ENCODE results near the gene OR51M1.
"Not testable (repeated sequence)": the region's sequence is repeated elsewhere in the genome, so short reads cannot be mapped to it uniquely, and the experiment has no call there.

The OR51M1 gene

GRCh38 chr11:5383576-5383975 lies at the start of gene OR51M1:
TSS of gene OR51M1 (plus strand) at chr11:5383812. CDS start at chr11:5389399, 5,587 bp downstream.
- DNase-seq, result no peak

- no peak for DNase-seq
Measured at GRCh38 chr11:5335170-5335569, 48.4 kb upstream of the OR51M1 start.

GRCh38 chr11:5336331-5336730 lies 47.3 kb upstream of the OR51M1 start:
- no peak for DNase-seq

GRCh38 chr11:5337253-5337652 lies 46.4 kb upstream of the OR51M1 start:
- DNase-seq, result not testable (repeated sequence)

- no peak for DNase-seq
Measured at GRCh38 chr11:5339771-5340322, 43.8 kb upstream of the OR51M1 start.

- DNase-seq, result no peak
Measured at GRCh38 chr11:5343474-5344335, 39.9 kb upstream of the OR51M1 start, which contains the start of gene OR51B5. TSS of gene OR51B5 (minus strand) at chr11:5343524. CDS start at chr11:5343524, 0 bp downstream.

- no peak for DNase-seq
Measured at GRCh38 chr11:5345831-5346230, 37.8 kb upstream of the OR51M1 start.

GRCh38 chr11:5348551-5349194 lies 34.9 kb upstream of the OR51M1 start:
- DNase-seq, result no peak

GRCh38 chr11:5349550-5349949 lies 34.1 kb upstream of the OR51M1 start:
- DNase-seq, result no peak

GRCh38 chr11:5351208-5351607 lies 32.4 kb upstream of the OR51M1 start, which contains the start of gene OR51B6:
TSS of gene OR51B6 (plus strand) at chr11:5351508. CDS start at chr11:5351508, 0 bp downstream.
- no peak for DNase-seq

GRCh38 chr11:5356031-5356430 lies 27.6 kb upstream of the OR51M1 start:
- DNase-seq, result not testable (repeated sequence)

GRCh38 chr11:5362017-5362625 lies 21.5 kb upstream of the OR51M1 start:
- no peak for DNase-seq

- DNase-seq, result no peak
Measured at GRCh38 chr11:5363679-5364078, 19.9 kb upstream of the OR51M1 start.

- no peak for DNase-seq
Measured at GRCh38 chr11:5364214-5364613, 19.4 kb upstream of the OR51M1 start.

GRCh38 chr11:5366365-5366764 lies 17.2 kb upstream of the OR51M1 start:
- not testable (repeated sequence) for DNase-seq

GRCh38 chr11:5366856-5367255 lies 16.8 kb upstream of the OR51M1 start:
- no peak for DNase-seq

GRCh38 chr11:5367448-5368074 lies 16.1 kb upstream of the OR51M1 start:
- DNase-seq, result no peak

GRCh38 chr11:5368502-5369043 lies 15.0 kb upstream of the OR51M1 start:
- DNase-seq, result no peak

- DNase-seq, result peak in 1 of 2 experiments; percentile 44
Measured at GRCh38 chr11:5369789-5370188, 13.8 kb upstream of the OR51M1 start.

- peak; percentile 9 to 68 for DNase-seq
Measured at GRCh38 chr11:5380740-5381342, 2.8 kb upstream of the OR51M1 start.

GRCh38 chr11:5384335-5384734 lies 723 bp downstream of the OR51M1 start:
- DNase-seq, result no peak

GRCh38 chr11:5390210-5390609 lies 6.6 kb downstream of the OR51M1 start:
- DNase-seq, result no peak
